CD4-positive, alpha-beta T cell treated with Interleukin-10 for 1 hour (primary cell): ENCODE measurements around the gene SPATA32.

Source experiments
- DNase-seq: peaks from one replicate; pipeline ENCODE4 v3.0.0-alpha.2; 2020

The SPATA32 gene

GRCh38 chr17:45227926-45228762, 33.8 kb downstream of the SPATA32 start:
- DNase-seq: peak; percentile 36

- peak; percentile 52 for DNase-seq
Measured at GRCh38 chr17:45227101-45227925, 34.6 kb downstream of the SPATA32 start.

- peak; percentile 51 for DNase-seq
Measured at GRCh38 chr17:45226576-45226975, 35.3 kb downstream of the SPATA32 start.

- DNase-seq: peak; percentile 97
Measured at GRCh38 chr17:45225964-45226530, 35.8 kb downstream of the SPATA32 start.

GRCh38 chr17:45225051-45225700, 36.7 kb downstream of the SPATA32 start:
- DNase-seq: peak; percentile 61

GRCh38 chr17:45224671-45225050, 37.2 kb downstream of the SPATA32 start:
- peak; percentile 43 for DNase-seq

- peak; percentile 76 for DNase-seq
Measured at GRCh38 chr17:45223539-45224528, 38.1 kb downstream of the SPATA32 start.

GRCh38 chr17:45222996-45223538, 38.8 kb downstream of the SPATA32 start:
- peak; percentile 26 for DNase-seq

GRCh38 chr17:45222289-45222995, 39.5 kb downstream of the SPATA32 start:
- peak; percentile 67 for DNase-seq

- no peak for DNase-seq
Measured at GRCh38 chr17:45222014-45222288, 39.9 kb downstream of the SPATA32 start.

- DNase-seq: peak; percentile 70
Measured at GRCh38 chr17:45221081-45222013, 40.5 kb downstream of the SPATA32 start, which contains the start of gene FMNL1. TSS of gene FMNL1 (plus strand) at chr17:45221885. CDS start at chr17:45222125, 240 bp downstream.

GRCh38 chr17:45220079-45220478, 41.8 kb downstream of the SPATA32 start:
- DNase-seq: no peak

- DNase-seq: peak; percentile 87
Measured at GRCh38 chr17:45218895-45219661, 42.8 kb downstream of the SPATA32 start.
